GM18502 (cell line): ENCODE results near the gene TPCN2.

Source experiments
- ATAC-seq: cut with Tn5 transposase; IDR thresholded peaks from one replicate; pipeline ENCODE4 v1.9.1; 2021; ENCODE audit warnings: mild to moderate bottlenecking; ENCODE audit not compliant: unreplicated experiment, poor library complexity

Gene TPCN2

GRCh38 chr11:69035946-69036340 is 12.8 kb upstream of the TPCN2 start:
- ATAC-seq = no peak

- ATAC-seq = no peak
Observed at GRCh38 chr11:69037074-69037473, 11.7 kb upstream of the TPCN2 start.

- no peak for ATAC-seq
Observed at GRCh38 chr11:69037544-69037943, 11.2 kb upstream of the TPCN2 start.

- no peak for ATAC-seq
Observed at GRCh38 chr11:69039501-69039900, 9.2 kb upstream of the TPCN2 start.

- ATAC-seq = no peak
Observed at GRCh38 chr11:69040051-69040450, 8.7 kb upstream of the TPCN2 start.

GRCh38 chr11:69040581-69041260 is 8.0 kb upstream of the TPCN2 start:
- no peak for ATAC-seq

GRCh38 chr11:69041516-69041915 is 7.2 kb upstream of the TPCN2 start:
- no peak for ATAC-seq

- ATAC-seq = no peak
Observed at GRCh38 chr11:69044111-69045013, 4.4 kb upstream of the TPCN2 start.

- ATAC-seq = no peak
Observed at GRCh38 chr11:69048031-69048693, 570 bp upstream of the TPCN2 start.

- no peak for ATAC-seq
Observed at GRCh38 chr11:69049490-69049867, 747 bp downstream of the TPCN2 start.

- no peak for ATAC-seq
Observed at GRCh38 chr11:69050592-69051380, 2.1 kb downstream of the TPCN2 start.

GRCh38 chr11:69051381-69052342 is 2.9 kb downstream of the TPCN2 start:
- no peak for ATAC-seq

GRCh38 chr11:69052343-69053168 is 3.8 kb downstream of the TPCN2 start:
- ATAC-seq = no peak

GRCh38 chr11:69053169-69053477 is 4.4 kb downstream of the TPCN2 start:
- ATAC-seq = no peak

GRCh38 chr11:69053546-69054396 is 5.0 kb downstream of the TPCN2 start:
- ATAC-seq = no peak

GRCh38 chr11:69054397-69055211 is 5.9 kb downstream of the TPCN2 start:
- ATAC-seq = no peak

- no peak for ATAC-seq
Observed at GRCh38 chr11:69055212-69055586, 6.5 kb downstream of the TPCN2 start.
